Measurements from ENCODE around the gene SFTPD. TPM values are rescaled to one million over a fixed set of nuclear protein-coding genes. Genes with fewer than 3 reads are reported as not detected.
"Not testable (repeated sequence)": the region's sequence is repeated elsewhere in the genome, so short reads cannot be mapped to it uniquely, and the experiment has no call there.

Gene SFTPD
- polyA plus RNA-seq, 1 donor = 0.42 TPM

- H3K4me3 ChIP-seq (ENCODE audit: low read length); H3K4me1 ChIP-seq (ENCODE audit: control insufficient read depth, insufficient read depth, low read length); H3K27ac ChIP-seq (ENCODE audit: low read length); DNase-seq; H3K36me3 ChIP-seq (ENCODE audit: control insufficient read depth, insufficient read depth, low read length); H3K9me3 ChIP-seq (ENCODE audit: control insufficient read depth, low read depth, low read length): not testable (repeated sequence)
- no CpG with 5 or more reads among the region's 1 CpG for WGBS (ENCODE audit: insufficient coverage, low lambda C conversion rate)
- H3K27me3 ChIP-seq (ENCODE audit: control insufficient read depth, insufficient read depth, low read length) = peaks cover 26% of the 10 kb centered on the region
Observed at GRCh38 chr10:79901571-79901970, 47.3 kb downstream of the SFTPD start.

- WGBS (ENCODE audit: insufficient coverage, low lambda C conversion rate) = 60% methylated on average over 2 of the region's 3 CpGs
- H3K27ac ChIP-seq (ENCODE audit: low read length) = no peak overlapping the region
- no peaks in the 10 kb centered on the region for H3K36me3 ChIP-seq (ENCODE audit: control insufficient read depth, insufficient read depth, low read length)
- H3K27me3 ChIP-seq (ENCODE audit: control insufficient read depth, insufficient read depth, low read length) = peaks cover 8% of the 10 kb centered on the region
- H3K4me1 ChIP-seq (ENCODE audit: control insufficient read depth, insufficient read depth, low read length) = no peaks in the 10 kb centered on the region
- DNase-seq = no peak
- H3K9me3 ChIP-seq (ENCODE audit: control insufficient read depth, low read depth, low read length) = no peaks in the 10 kb centered on the region
- no peak overlapping the region for H3K4me3 ChIP-seq (ENCODE audit: low read length)
Observed at GRCh38 chr10:79898597-79899325, 50.1 kb downstream of the SFTPD start.

GRCh38 chr10:79892896-79893295 lies 56.0 kb downstream of the SFTPD start:
- not testable (repeated sequence) for H3K9me3 ChIP-seq (ENCODE audit: control insufficient read depth, low read depth, low read length); H3K4me3 ChIP-seq (ENCODE audit: low read length); H3K27ac ChIP-seq (ENCODE audit: low read length); H3K4me1 ChIP-seq (ENCODE audit: control insufficient read depth, insufficient read depth, low read length); H3K36me3 ChIP-seq (ENCODE audit: control insufficient read depth, insufficient read depth, low read length); H3K27me3 ChIP-seq (ENCODE audit: control insufficient read depth, insufficient read depth, low read length); DNase-seq
- WGBS (ENCODE audit: insufficient coverage, low lambda C conversion rate) = 90% methylated on average over 2 of the region's 17 CpGs

DNA sequence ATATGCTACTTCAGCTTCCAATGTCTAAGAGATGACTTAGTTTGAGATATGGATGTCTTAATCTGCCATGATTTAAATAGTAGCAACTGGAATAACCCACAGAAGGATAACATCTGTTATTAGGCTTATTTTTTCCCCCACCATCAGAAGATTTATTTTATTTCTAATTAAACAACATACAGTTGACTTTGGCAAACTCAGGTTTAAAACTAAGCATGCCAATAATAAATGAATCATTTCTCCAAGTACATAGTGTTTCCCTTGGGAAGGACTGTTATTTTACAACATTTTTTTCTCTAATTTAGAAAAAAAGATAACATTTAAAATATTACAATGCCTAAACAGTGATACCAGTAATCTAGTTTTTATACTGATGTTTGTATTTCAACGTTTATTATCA lies 58.4 kb downstream of the SFTPD start:
- H3K4me1 ChIP-seq (ENCODE audit: control insufficient read depth, insufficient read depth, low read length) = no peaks in the 10 kb centered on the region
- H3K27me3 ChIP-seq (ENCODE audit: control insufficient read depth, insufficient read depth, low read length) = no peaks in the 10 kb centered on the region
- H3K9me3 ChIP-seq (ENCODE audit: control insufficient read depth, low read depth, low read length) = no peaks in the 10 kb centered on the region
- no peak overlapping the region for H3K4me3 ChIP-seq (ENCODE audit: low read length)
- no CpG with 5 or more reads among the region's 1 CpG for WGBS (ENCODE audit: insufficient coverage, low lambda C conversion rate)
- no peak for DNase-seq
- H3K36me3 ChIP-seq (ENCODE audit: control insufficient read depth, insufficient read depth, low read length) = no peaks in the 10 kb centered on the region
- H3K27ac ChIP-seq (ENCODE audit: low read length) = no peak overlapping the region

DNA sequence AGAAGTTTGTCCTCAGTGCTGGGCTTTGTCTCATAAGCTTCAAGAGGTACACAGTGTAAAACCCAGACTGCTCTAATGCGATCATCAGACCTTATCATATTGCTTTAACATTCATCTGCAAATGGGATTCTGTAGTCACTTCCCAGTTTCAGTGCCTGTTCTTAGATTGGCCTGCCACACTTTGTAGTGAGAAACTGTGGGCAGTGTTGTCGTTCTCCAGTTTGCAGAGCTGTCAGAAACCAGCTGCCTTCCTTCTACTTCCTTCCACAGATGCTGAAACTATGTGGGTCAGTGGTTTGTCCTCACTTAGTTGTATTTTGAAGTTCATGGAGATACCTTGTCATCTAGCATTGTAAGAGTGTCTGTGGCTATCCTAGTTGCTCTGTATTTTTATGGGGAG lies 59.9 kb downstream of the SFTPD start:
- DNase-seq; H3K4me3 ChIP-seq (ENCODE audit: low read length); H3K4me1 ChIP-seq (ENCODE audit: control insufficient read depth, insufficient read depth, low read length); H3K9me3 ChIP-seq (ENCODE audit: control insufficient read depth, low read depth, low read length); H3K27me3 ChIP-seq (ENCODE audit: control insufficient read depth, insufficient read depth, low read length); H3K36me3 ChIP-seq (ENCODE audit: control insufficient read depth, insufficient read depth, low read length); H3K27ac ChIP-seq (ENCODE audit: low read length): not testable (repeated sequence)
- no CpG with 5 or more reads among the region's 2 CpGs for WGBS (ENCODE audit: insufficient coverage, low lambda C conversion rate)

Other genes starting within 250 kb of the SFTPD start
- gene NUTM2B, start 245.9 kb downstream of the SFTPD start, polyA plus RNA-seq = 1.3 TPM
- gene NUTM2E, start 122.4 kb downstream of the SFTPD start, polyA plus RNA-seq = 0.09 TPM
- gene TMEM254, start 129.6 kb upstream of the SFTPD start, polyA plus RNA-seq = 49.6 TPM
- 17.8 TPM for gene PLAC9, start 183.6 kb upstream of the SFTPD start, polyA plus RNA-seq